Measurements from ENCODE around the gene COPG2.

GRCh38 chr7:130669085-130669700 lies 645 bp upstream of the COPG2 start:
- TF ChIP-seq TP53 (CRISPR knock-in tag; IDR thresholded peaks at IDR 0.05) (no peak), CTCF (IDR thresholded peaks at IDR 0.05) (no peak), RAD21 (conservative IDR thresholded peaks at IDR 0.05 in 1 of 2, IDR thresholded peaks at IDR 0.05 in 1 of 2) (no peak)

All from A549 (cell line).